Subcutaneous abdominal adipose tissue (tissue), 5 donors: ENCODE data around the gene RPRD1B.

ENCODE experiments used
- H3K27ac ChIP-seq: one replicate; pipeline ENCODE4 v1.7.0; 2013; ENCODE audit warnings: low read depth, mild to moderate bottlenecking, inconsistent platforms, low read length, moderate library complexity
- H3K27me3 ChIP-seq, 5 donors: one replicate each; pipeline ENCODE4 v1.7.0; 2013; ENCODE audit warnings: low read length in 5 of 5, inconsistent platforms in 1 of 5; ENCODE audit not compliant: control insufficient read depth in 5 of 5, insufficient read depth in 4 of 5
- H3K36me3 ChIP-seq, 5 donors: one replicate each; pipeline ENCODE4 v1.7.0; 2013; ENCODE audit warnings: low read length in 5 of 5; ENCODE audit not compliant: control insufficient read depth in 5 of 5, insufficient read depth in 5 of 5
- H3K4me1 ChIP-seq, 5 donors: one replicate each; pipeline ENCODE4 v1.7.0; 2013; ENCODE audit warnings: low read length in 5 of 5, mild to moderate bottlenecking in 3 of 5, moderate library complexity in 1 of 5; ENCODE audit not compliant: control insufficient read depth in 5 of 5, insufficient read depth in 5 of 5
- H3K4me3 ChIP-seq, 5 donors: one replicate each; pipeline ENCODE4 v1.7.0; 2013; ENCODE audit warnings: low read length in 5 of 5, low read depth in 1 of 5
- H3K9ac ChIP-seq, 5 donors: one replicate each; pipeline ENCODE4 v1.7.0; 2013; ENCODE audit warnings: low read length in 5 of 5, mild to moderate bottlenecking in 4 of 5, moderate library complexity in 3 of 5
- H3K9me3 ChIP-seq, 5 donors: one replicate each; pipeline ENCODE4 v1.7.0; 2013; ENCODE audit warnings: low read length in 5 of 5; ENCODE audit not compliant: control insufficient read depth in 5 of 5
- donor health status: healthy.
- donor health status: healthy.
- donor health status: healthy.
- donor health status: healthy.
- donor health status: healthy.

Gene RPRD1B

GRCh38 chr20:38115205-38115604, 81.7 kb downstream of the RPRD1B start:
- H3K27me3 ChIP-seq, result no peaks in the 10 kb centered on the region
- peaks cover 0 to 12% (median 7%) of the 10 kb centered on the region in 5 donors for H3K4me1 ChIP-seq
- no peak overlapping the region for H3K9ac ChIP-seq
- H3K9me3 ChIP-seq, result no peaks in the 10 kb centered on the region
- H3K4me3 ChIP-seq, result no peak overlapping the region
- no peak overlapping the region for H3K27ac ChIP-seq
- no peaks in the 10 kb centered on the region for H3K36me3 ChIP-seq

GRCh38 chr20:38115896-38116295, 82.3 kb downstream of the RPRD1B start:
- Histone ChIP-seq H3K4me1 (peaks cover 0 to 8% (median under 1%) of the 10 kb centered on the region in 5 donors), H3K36me3 (no peaks in the 10 kb centered on the region), H3K4me3 (no peak overlapping the region), H3K27ac (no peak overlapping the region), H3K9ac (no peak overlapping the region), H3K9me3 (no peaks in the 10 kb centered on the region), H3K27me3 (no peaks in the 10 kb centered on the region)

- Histone ChIP-seq H3K36me3 (no peaks in the 10 kb centered on the region), H3K9me3 (no peaks in the 10 kb centered on the region), H3K27me3 (no peaks in the 10 kb centered on the region), H3K4me3 (no peak overlapping the region), H3K9ac (no peak overlapping the region), H3K4me1 (peaks cover 0 to 8% (median 0%) of the 10 kb centered on the region in 5 donors), H3K27ac (no peak overlapping the region)
Observed at GRCh38 chr20:38116409-38117165, 83.0 kb downstream of the RPRD1B start.

GRCh38 chr20:38117205-38117604, 83.7 kb downstream of the RPRD1B start:
- Histone ChIP-seq H3K36me3 (no peaks in the 10 kb centered on the region), H3K4me1 (peaks cover 0 to 5% (median 0%) of the 10 kb centered on the region in 5 donors), H3K9me3 (no peaks in the 10 kb centered on the region), H3K27ac (no peak overlapping the region), H3K4me3 (no peak overlapping the region), H3K9ac (no peak overlapping the region), H3K27me3 (no peaks in the 10 kb centered on the region)

GRCh38 chr20:38117635-38118034, 84.1 kb downstream of the RPRD1B start:
- no peak overlapping the region for H3K9ac ChIP-seq
- H3K4me3 ChIP-seq, result no peak overlapping the region
- no peaks in the 10 kb centered on the region for H3K9me3 ChIP-seq
- no peaks in the 10 kb centered on the region for H3K27me3 ChIP-seq
- H3K27ac ChIP-seq, result no peak overlapping the region
- peaks cover 0 to 5% (median 0%) of the 10 kb centered on the region in 5 donors for H3K4me1 ChIP-seq
- no peaks in the 10 kb centered on the region for H3K36me3 ChIP-seq

- no peaks in the 10 kb centered on the region for H3K36me3 ChIP-seq
- no peaks in the 10 kb centered on the region for H3K9me3 ChIP-seq
- no peak overlapping the region for H3K4me3 ChIP-seq
- H3K27me3 ChIP-seq, result no peaks in the 10 kb centered on the region
- H3K9ac ChIP-seq, result no peak overlapping the region
- no peak overlapping the region for H3K27ac ChIP-seq
- peaks cover 0 to 3% (median 0%) of the 10 kb centered on the region in 5 donors for H3K4me1 ChIP-seq
Observed at GRCh38 chr20:38119446-38119845, 85.9 kb downstream of the RPRD1B start.

- H3K9me3 ChIP-seq, result no peaks in the 10 kb centered on the region
- H3K4me1 ChIP-seq, result peaks cover 0 to 3% (median 0%) of the 10 kb centered on the region in 5 donors
- no peak overlapping the region for H3K4me3 ChIP-seq
- no peaks in the 10 kb centered on the region for H3K36me3 ChIP-seq
- H3K9ac ChIP-seq, result no peak overlapping the region
- no peaks in the 10 kb centered on the region for H3K27me3 ChIP-seq
- no peak overlapping the region for H3K27ac ChIP-seq
Observed at GRCh38 chr20:38120625-38120988, 87.1 kb downstream of the RPRD1B start.

- Histone ChIP-seq H3K4me3 (no peak overlapping the region), H3K4me1 (peaks cover 0 to 3% (median 0%) of the 10 kb centered on the region in 5 donors)
Observed at GRCh38 chr20:38121741-38122140, 88.2 kb downstream of the RPRD1B start.

GRCh38 chr20:38123021-38123587, 89.6 kb downstream of the RPRD1B start:
- no peaks in the 10 kb centered on the region for H3K36me3 ChIP-seq
- no peak overlapping the region for H3K4me3 ChIP-seq
- H3K27me3 ChIP-seq, result no peaks in the 10 kb centered on the region
- no peak overlapping the region for H3K27ac ChIP-seq
- no peaks in the 10 kb centered on the region for H3K9me3 ChIP-seq
- H3K9ac ChIP-seq, result no peak overlapping the region
- peaks cover 0 to 7% (median 5%) of the 10 kb centered on the region in 5 donors for H3K4me1 ChIP-seq

More at GRCh38 chr20:38121741-38122140, 88.2 kb downstream of the RPRD1B start:
- Histone ChIP-seq H3K27ac (no peak overlapping the region), H3K27me3 (no peaks in the 10 kb centered on the region), H3K9me3 (no peaks in the 10 kb centered on the region), H3K9ac (no peak overlapping the region), H3K36me3 (no peaks in the 10 kb centered on the region)

- Histone ChIP-seq H3K36me3 (peaks cover 0 to 7% (median 2%) of the 10 kb centered on the region in 5 donors), H3K27ac (no peak overlapping the region), H3K27me3 (no peaks in the 10 kb centered on the region), H3K9me3 (no peaks in the 10 kb centered on the region), H3K4me3 (no peak overlapping the region), H3K4me1 (peaks cover 0 to 7% (median 5%) of the 10 kb centered on the region in 5 donors), H3K9ac (no peak overlapping the region)
Observed at GRCh38 chr20:38125157-38126056, 91.9 kb downstream of the RPRD1B start.
